ENCODE data around the gene CCN6. TPM values are rescaled to one million over a fixed set of nuclear protein-coding genes. Genes with fewer than 3 reads are reported as not detected.

Gene CCN6
- total RNA-seq, 1 experiment from 2014 or later = not detected

GRCh38 chr6:112015725-112016124, 38.2 kb upstream of the CCN6 start:
- BruUV-seq (replicated peaks) = no TSS peak
- Histone ChIP-seq H3K4me2 (ENCODE audit: low read length) (no peak overlapping the region), H4K20me1 (ENCODE audit: insufficient read depth) (no peaks in the 10 kb centered on the region), H3K36me3 (ENCODE audit: control insufficient read depth in 1 of 2, insufficient read depth in 2 of 2, low read length in 2 of 2) (no peaks in the 10 kb centered on the region), H3K9ac (ENCODE audit: low read length) (no peak overlapping the region), H3K27ac (ENCODE audit: low read depth, low read length) (no peak overlapping the region), H3K9me3 (ENCODE audit: control insufficient read depth in 1 of 2, insufficient read depth in 1 of 2, low read depth in 1 of 2, low read length in 2 of 2) (no peaks in the 10 kb centered on the region), H2AFZ (ENCODE audit: low read depth, low read length, poor library complexity, severe bottlenecking) (no peak overlapping the region), H3K27me3 (ENCODE audit: insufficient read depth, low read length) (no peaks in the 10 kb centered on the region), H3K79me2 (ENCODE audit: insufficient read depth, low read length) (no peaks in the 10 kb centered on the region), H3K4me1 (ENCODE audit: control insufficient read depth in 1 of 2, insufficient read depth in 2 of 2, low read length in 2 of 2) (no peaks in the 10 kb centered on the region), H3K4me3 (replicated peaks in 1 of 2; ENCODE audit: low read depth in 1 of 2, low read length in 2 of 2) (no peak overlapping the region), H3K9me2 (ENCODE audit: insufficient read depth) (no peaks in the 10 kb centered on the region)
- ChIA-PET RAD21 (ENCODE audit: low non-redundant PET in 1 of 2, low total read pairs in 2 of 2, uncharacterized antibody in 2 of 2, unreplicated experiment in 2 of 2) (no interaction called here), CTCF (no interaction called here), POLR2A (no interaction called here)
- intact Hi-C loops (cut with micrococcal nuclease) = no loop called here
- DNase-seq (ENCODE audit: low read depth, low spot score) (no peak), ATAC-seq (no peak)
- TF ChIP-seq ZNF274 (IDR thresholded peaks at IDR 0.05; ENCODE audit: low read depth, low read length) (no peak), EZH2phosphoT487 (IDR thresholded peaks at IDR 0.05; ENCODE audit: borderline replicate concordance) (no peak), CEBPB (IDR thresholded peaks at IDR 0.05; ENCODE audit: low read depth) (no peak), POLR2AphosphoS5 (IDR thresholded peaks at IDR 0.05; ENCODE audit: low read depth, low read length) (no peak), EZH2 (IDR thresholded peaks at IDR 0.05) (no peak), FOSL1 (IDR thresholded peaks at IDR 0.05; ENCODE audit: low read depth) (no peak), JUND (IDR thresholded peaks at IDR 0.05) (no peak), ZBTB33 (IDR thresholded peaks at IDR 0.05; ENCODE audit: extremely low read depth, insufficient replicate concordance, low read length) (no peak), MAX (IDR thresholded peaks at IDR 0.05) (no peak), SIN3A (IDR thresholded peaks at IDR 0.05; ENCODE audit: low read depth) (no peak), CBX3 (IDR thresholded peaks at IDR 0.05; ENCODE audit: low read depth) (no peak), POLR2A (IDR thresholded peaks at IDR 0.05; ENCODE audit: borderline replicate concordance, extremely low read depth, insufficient read depth, insufficient read length) (no peak), CTCF (IDR thresholded peaks at IDR 0.05 in 2 of 3, conservative IDR thresholded peaks at IDR 0.05 in 1 of 3; ENCODE audit: borderline replicate concordance in 1 of 3, insufficient read depth in 1 of 3, low read depth in 2 of 3, low read length in 2 of 3) (no peak), ELF1 (IDR thresholded peaks at IDR 0.05; ENCODE audit: borderline replicate concordance, low read depth) (no peak), YY1 (IDR thresholded peaks at IDR 0.05; ENCODE audit: extremely low read depth, insufficient replicate concordance, low read depth, low read length) (no peak), SRF (IDR thresholded peaks at IDR 0.05; ENCODE audit: low read depth) (no peak), ZFX (IDR thresholded peaks at IDR 0.05) (no peak), TCF7L2 (IDR thresholded peaks at IDR 0.05; ENCODE audit: borderline replicate concordance, extremely low read depth, insufficient read depth, insufficient read length) (no peak), RAD21 (IDR thresholded peaks at IDR 0.05; ENCODE audit: low read depth) (no peak), SP1 (IDR thresholded peaks at IDR 0.05; ENCODE audit: low read depth) (no peak)

All from HCT116 (cell line).